Liver (tissue), 9 donors: Measurements from ENCODE around the gene GPD1L. TPM values are rescaled to one million over a fixed set of nuclear protein-coding genes. Genes with fewer than 3 reads are reported as not detected.

Source experiments
- DNase-seq: peaks from one replicate; pipeline ENCODE4 v3.0.0-alpha.2; 2017; ENCODE audit warnings: low spot score
- H3K27ac ChIP-seq, 2 donors: one replicate each; pipeline ENCODE4 v1.7.0; 2013; ENCODE audit warnings: inconsistent platforms in 2 of 2, low read length in 2 of 2, control low read depth in 1 of 2, low read depth in 1 of 2, mild to moderate bottlenecking in 1 of 2
- H3K27me3 ChIP-seq, 4 donors: one replicate each; pipeline versions ENCODE4 v1.6.1 to v1.7.0; 2013; ENCODE audit warnings: low read length in 3 of 4, inconsistent platforms in 1 of 4, mild to moderate bottlenecking in 1 of 4, moderate library complexity in 1 of 4; ENCODE audit not compliant: control insufficient read depth in 4 of 4, insufficient read depth in 4 of 4
- H3K36me3 ChIP-seq, 4 donors: one replicate each; pipeline versions ENCODE4 v1.6.1 to v1.7.0; 2013; ENCODE audit warnings: low read length in 3 of 4, mild to moderate bottlenecking in 3 of 4, low read depth in 1 of 4, moderate library complexity in 1 of 4; ENCODE audit not compliant: control insufficient read depth in 4 of 4, insufficient read depth in 3 of 4
- H3K4me1 ChIP-seq, 4 donors: one replicate each; pipeline versions ENCODE4 v1.6.1 to v1.7.0; 2013; ENCODE audit warnings: low read length in 3 of 4, mild to moderate bottlenecking in 3 of 4, moderate library complexity in 1 of 4; ENCODE audit not compliant: control insufficient read depth in 4 of 4, insufficient read depth in 4 of 4
- H3K4me3 ChIP-seq, 3 donors: one replicate each; pipeline versions ENCODE4 v1.6.1 to v1.7.0; 2013; ENCODE audit warnings: low read length in 3 of 3, control low read depth in 1 of 3, low read depth in 1 of 3, mild to moderate bottlenecking in 1 of 3
- H3K9ac ChIP-seq, 2 donors: one replicate each; pipeline ENCODE4 v1.7.0; 2013; ENCODE audit warnings: low read length in 2 of 2, mild to moderate bottlenecking in 2 of 2, moderate library complexity in 2 of 2, control low read depth in 1 of 2, low read depth in 1 of 2
- H3K9me3 ChIP-seq, 4 donors: one replicate each; pipeline versions ENCODE4 v1.6.1 to v1.7.0; 2013; ENCODE audit warnings: low read length in 3 of 4; ENCODE audit not compliant: control insufficient read depth in 4 of 4
- EGR1 ChIP-seq, 2 donors: IDR thresholded peaks; 2 replicates each; pipeline ENCODE4 v1.6.1; 2016 to 2018; ENCODE audit warnings: antibody characterized with exemption in 2 of 2, low read depth in 2 of 2
- FOXA2 ChIP-seq: IDR thresholded peaks from 2 replicates; pipeline ENCODE4 v1.6.1; 2016; ENCODE audit warnings: antibody characterized with exemption
- JUND ChIP-seq, 2 donors: IDR thresholded peaks; 2 replicates each; pipeline ENCODE4 v1.6.1; 2016; ENCODE audit warnings: antibody characterized with exemption in 2 of 2
- RAD21 ChIP-seq, 2 donors: IDR thresholded peaks; 2 replicates each; pipeline ENCODE4 v1.6.1; 2016; ENCODE audit warnings: antibody characterized with exemption in 2 of 2, mild to moderate bottlenecking in 2 of 2
- RXRA ChIP-seq, 2 donors: IDR thresholded peaks; 2 replicates each; pipeline ENCODE4 v1.6.1; 2017 to 2018; ENCODE audit warnings: antibody characterized with exemption in 2 of 2, mild to moderate bottlenecking in 1 of 2
- SP1 ChIP-seq: IDR thresholded peaks from 2 replicates; pipeline ENCODE4 v1.6.1; 2018; ENCODE audit warnings: antibody characterized with exemption, mild to moderate bottlenecking
- TAF1 ChIP-seq: conservative IDR thresholded peaks from 2 replicates; pipeline ENCODE4 v1.6.1; 2016; ENCODE audit warnings: antibody characterized with exemption, mild to moderate bottlenecking
- YY1 ChIP-seq: IDR thresholded peaks from 2 replicates; pipeline ENCODE4 v1.6.1; 2016; ENCODE audit warnings: antibody characterized with exemption, mild to moderate bottlenecking
- WGBS: extraction: QIAGEN DNeasy Blood & Tissue Kit; methylation state at CpG from one replicate; pipeline ENCODE4 v1.1.7; 2013; 5-methylcytosine and 5-hydroxymethylcytosine counted together
- polyA plus RNA-seq, 2 donors: library from polyadenylated mRNA; stranded (reverse) in 1 of 2; unstranded in 1 of 2; fragments of 200-250 nt in 1 of 2; fragments of >200 nt in 1 of 2; fragmentation: Nextera tagmentation in 1 of 2; extraction: Ambion mirVana in 1 of 2; gene quantifications; one replicate each; pipeline versions ENCODE4 v1.2.1 to v1.2.3, GENCODE V29; 2013 to 2015
- total RNA-seq, 2 donors: library from RNA; depleted of rRNA; stranded (reverse); fragments of >200 nt; gene quantifications; one replicate each; pipeline ENCODE4 v1.2.3, GENCODE V29; 2014
- TF ChIP-seq, protein P1 (sequence below): IDR thresholded peaks from 2 replicates; pipeline ENCODE4 v1.6.1; 2016; ENCODE audit warnings: antibody characterized with exemption, mild to moderate bottlenecking
- TF ChIP-seq, protein P2 (sequence below): IDR thresholded peaks from 2 replicates; pipeline ENCODE4 v1.6.1; 2016; ENCODE audit warnings: antibody characterized with exemption
- TF ChIP-seq, protein P3 (sequence below): IDR thresholded peaks from 2 replicates; pipeline ENCODE4 v1.6.1; 2016; ENCODE audit warnings: antibody characterized with exemption
- TF ChIP-seq, protein P4 (sequence below): IDR thresholded peaks from 2 replicates; pipeline ENCODE4 v1.6.1; 2016; ENCODE audit warnings: antibody characterized with exemption
- TF ChIP-seq, protein P5 (sequence below): fragments of 150-350 bp; IDR thresholded peaks from 2 replicates; pipeline ENCODE4 v1.5.1; 2017; ENCODE audit warnings: improper control_type of control experiment, low read depth, low read length; ENCODE audit not compliant: missing input control
- donor health status: healthy.
- donor health status: healthy.
- donor health status: healthy.
- donor health status: healthy.
- donor health status: healthy.

GPD1L gene
- total and polyA plus RNA-seq, 4 donors = 1.4 to 5.0 (median 3.1) TPM

DNA sequence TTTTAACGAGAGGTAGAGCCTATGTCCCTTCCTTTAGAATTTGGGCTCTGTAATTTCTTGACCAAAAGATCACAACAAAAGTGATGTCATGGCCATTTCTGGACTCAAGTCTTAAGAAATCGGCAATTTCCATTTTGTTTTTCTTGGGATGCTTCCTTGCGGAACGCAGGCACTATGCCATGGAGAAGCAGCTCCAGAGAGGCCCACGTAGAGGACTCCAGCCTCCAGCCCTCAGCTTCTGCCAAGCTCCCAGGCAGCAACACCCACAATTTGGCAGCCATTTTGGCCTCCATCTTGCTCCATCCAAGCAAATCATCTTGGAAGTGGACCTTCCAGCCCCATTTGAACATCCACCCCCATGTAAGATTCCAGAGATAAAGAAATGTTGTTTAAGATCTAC is 6.0 kb upstream of the GPD1L start (continued):
- TF ChIP-seq, protein P1, sequence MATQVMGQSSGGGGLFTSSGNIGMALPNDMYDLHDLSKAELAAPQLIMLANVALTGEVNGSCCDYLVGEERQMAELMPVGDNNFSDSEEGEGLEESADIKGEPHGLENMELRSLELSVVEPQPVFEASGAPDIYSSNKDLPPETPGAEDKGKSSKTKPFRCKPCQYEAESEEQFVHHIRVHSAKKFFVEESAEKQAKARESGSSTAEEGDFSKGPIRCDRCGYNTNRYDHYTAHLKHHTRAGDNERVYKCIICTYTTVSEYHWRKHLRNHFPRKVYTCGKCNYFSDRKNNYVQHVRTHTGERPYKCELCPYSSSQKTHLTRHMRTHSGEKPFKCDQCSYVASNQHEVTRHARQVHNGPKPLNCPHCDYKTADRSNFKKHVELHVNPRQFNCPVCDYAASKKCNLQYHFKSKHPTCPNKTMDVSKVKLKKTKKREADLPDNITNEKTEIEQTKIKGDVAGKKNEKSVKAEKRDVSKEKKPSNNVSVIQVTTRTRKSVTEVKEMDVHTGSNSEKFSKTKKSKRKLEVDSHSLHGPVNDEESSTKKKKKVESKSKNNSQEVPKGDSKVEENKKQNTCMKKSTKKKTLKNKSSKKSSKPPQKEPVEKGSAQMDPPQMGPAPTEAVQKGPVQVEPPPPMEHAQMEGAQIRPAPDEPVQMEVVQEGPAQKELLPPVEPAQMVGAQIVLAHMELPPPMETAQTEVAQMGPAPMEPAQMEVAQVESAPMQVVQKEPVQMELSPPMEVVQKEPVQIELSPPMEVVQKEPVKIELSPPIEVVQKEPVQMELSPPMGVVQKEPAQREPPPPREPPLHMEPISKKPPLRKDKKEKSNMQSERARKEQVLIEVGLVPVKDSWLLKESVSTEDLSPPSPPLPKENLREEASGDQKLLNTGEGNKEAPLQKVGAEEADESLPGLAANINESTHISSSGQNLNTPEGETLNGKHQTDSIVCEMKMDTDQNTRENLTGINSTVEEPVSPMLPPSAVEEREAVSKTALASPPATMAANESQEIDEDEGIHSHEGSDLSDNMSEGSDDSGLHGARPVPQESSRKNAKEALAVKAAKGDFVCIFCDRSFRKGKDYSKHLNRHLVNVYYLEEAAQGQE = no peak
- no peak for TF ChIP-seq EGR1 (IDR thresholded peaks at IDR 0.05; ENCODE audit: low read depth in 2 of 2)
- no peak for TF ChIP-seq RAD21 (IDR thresholded peaks at IDR 0.05)
- TF ChIP-seq JUND (IDR thresholded peaks at IDR 0.05) = no peak
- TF ChIP-seq, protein P2, sequence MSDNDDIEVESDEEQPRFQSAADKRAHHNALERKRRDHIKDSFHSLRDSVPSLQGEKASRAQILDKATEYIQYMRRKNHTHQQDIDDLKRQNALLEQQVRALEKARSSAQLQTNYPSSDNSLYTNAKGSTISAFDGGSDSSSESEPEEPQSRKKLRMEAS = no peak

DNA sequence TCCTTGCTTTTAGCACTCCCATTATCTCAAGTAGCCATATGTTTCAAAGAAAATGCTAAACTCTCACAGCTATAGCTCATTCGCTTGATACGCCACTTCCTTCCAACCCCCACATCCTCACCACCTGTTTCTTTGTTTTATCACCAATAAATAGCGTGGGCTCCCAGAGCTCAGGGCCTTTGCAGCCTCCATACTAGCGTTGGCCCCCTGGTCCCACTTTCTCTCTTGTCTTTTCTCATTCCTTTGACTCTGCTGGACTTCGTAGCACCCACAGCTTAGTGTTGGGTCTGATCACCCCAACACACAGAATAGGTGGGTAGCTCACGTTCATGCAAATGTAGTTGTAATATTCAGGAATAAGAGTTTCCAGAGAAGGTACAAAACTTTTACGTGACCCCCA is 4.1 kb upstream of the GPD1L start:
- 92% methylated on average over 7 of the region's 7 CpGs for WGBS

DNA sequence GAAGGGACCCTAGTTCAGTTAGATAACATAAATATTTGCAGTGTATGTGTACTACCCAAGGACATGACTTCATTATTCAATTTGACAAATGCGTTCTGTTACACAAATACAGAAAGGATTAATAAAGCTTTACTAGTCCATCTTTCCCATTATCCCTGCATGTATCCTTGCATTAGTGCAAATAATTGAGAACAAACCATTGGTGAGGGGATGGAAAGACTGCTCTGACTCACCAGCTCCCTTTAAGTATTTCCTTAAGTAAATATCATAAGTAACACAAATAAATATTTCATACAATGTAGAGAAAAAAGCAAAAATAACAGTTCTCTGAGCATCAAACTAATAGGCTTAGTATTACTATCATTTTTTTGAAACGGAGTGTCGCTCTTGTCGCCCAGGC is 1.9 kb upstream of the GPD1L start:
- Histone ChIP-seq H3K27ac (no peak overlapping the region), H3K36me3 (no peaks in the 10 kb centered on the region), H3K9ac (no peak overlapping the region), H3K27me3 (no peaks in the 10 kb centered on the region), H3K9me3 (peaks cover 0 to 4% (median 0%) of the 10 kb centered on the region in 4 donors), H3K4me3 (no peak overlapping the region), H3K4me1 (peaks cover 3 to 12% (median 7%) of the 10 kb centered on the region in 4 donors)
- WGBS = 97% methylated on average over 4 of the region's 4 CpGs
- DNase-seq = no peak
- TF ChIP-seq RXRA (IDR thresholded peaks at IDR 0.05) = no peak
- TF ChIP-seq, protein P3, sequence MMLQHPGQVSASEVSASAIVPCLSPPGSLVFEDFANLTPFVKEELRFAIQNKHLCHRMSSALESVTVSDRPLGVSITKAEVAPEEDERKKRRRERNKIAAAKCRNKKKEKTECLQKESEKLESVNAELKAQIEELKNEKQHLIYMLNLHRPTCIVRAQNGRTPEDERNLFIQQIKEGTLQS = no peak
- TF ChIP-seq, protein P4, sequence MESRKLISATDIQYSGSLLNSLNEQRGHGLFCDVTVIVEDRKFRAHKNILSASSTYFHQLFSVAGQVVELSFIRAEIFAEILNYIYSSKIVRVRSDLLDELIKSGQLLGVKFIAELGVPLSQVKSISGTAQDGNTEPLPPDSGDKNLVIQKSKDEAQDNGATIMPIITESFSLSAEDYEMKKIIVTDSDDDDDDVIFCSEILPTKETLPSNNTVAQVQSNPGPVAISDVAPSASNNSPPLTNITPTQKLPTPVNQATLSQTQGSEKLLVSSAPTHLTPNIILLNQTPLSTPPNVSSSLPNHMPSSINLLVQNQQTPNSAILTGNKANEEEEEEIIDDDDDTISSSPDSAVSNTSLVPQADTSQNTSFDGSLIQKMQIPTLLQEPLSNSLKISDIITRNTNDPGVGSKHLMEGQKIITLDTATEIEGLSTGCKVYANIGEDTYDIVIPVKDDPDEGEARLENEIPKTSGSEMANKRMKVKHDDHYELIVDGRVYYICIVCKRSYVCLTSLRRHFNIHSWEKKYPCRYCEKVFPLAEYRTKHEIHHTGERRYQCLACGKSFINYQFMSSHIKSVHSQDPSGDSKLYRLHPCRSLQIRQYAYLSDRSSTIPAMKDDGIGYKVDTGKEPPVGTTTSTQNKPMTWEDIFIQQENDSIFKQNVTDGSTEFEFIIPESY = no peak
- TF ChIP-seq JUND (IDR thresholded peaks at IDR 0.05) = no peak
- TF ChIP-seq, protein P5, sequence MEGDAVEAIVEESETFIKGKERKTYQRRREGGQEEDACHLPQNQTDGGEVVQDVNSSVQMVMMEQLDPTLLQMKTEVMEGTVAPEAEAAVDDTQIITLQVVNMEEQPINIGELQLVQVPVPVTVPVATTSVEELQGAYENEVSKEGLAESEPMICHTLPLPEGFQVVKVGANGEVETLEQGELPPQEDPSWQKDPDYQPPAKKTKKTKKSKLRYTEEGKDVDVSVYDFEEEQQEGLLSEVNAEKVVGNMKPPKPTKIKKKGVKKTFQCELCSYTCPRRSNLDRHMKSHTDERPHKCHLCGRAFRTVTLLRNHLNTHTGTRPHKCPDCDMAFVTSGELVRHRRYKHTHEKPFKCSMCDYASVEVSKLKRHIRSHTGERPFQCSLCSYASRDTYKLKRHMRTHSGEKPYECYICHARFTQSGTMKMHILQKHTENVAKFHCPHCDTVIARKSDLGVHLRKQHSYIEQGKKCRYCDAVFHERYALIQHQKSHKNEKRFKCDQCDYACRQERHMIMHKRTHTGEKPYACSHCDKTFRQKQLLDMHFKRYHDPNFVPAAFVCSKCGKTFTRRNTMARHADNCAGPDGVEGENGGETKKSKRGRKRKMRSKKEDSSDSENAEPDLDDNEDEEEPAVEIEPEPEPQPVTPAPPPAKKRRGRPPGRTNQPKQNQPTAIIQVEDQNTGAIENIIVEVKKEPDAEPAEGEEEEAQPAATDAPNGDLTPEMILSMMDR = no peak

More for the DNA sequence above, 4.1 kb upstream of the GPD1L start:
- Histone ChIP-seq H3K36me3 (no peaks in the 10 kb centered on the region), H3K9ac (no peak overlapping the region), H3K4me3 (no peak overlapping the region), H3K27ac (no peak overlapping the region), H3K9me3 (peaks cover 0 to 4% (median 0%) of the 10 kb centered on the region in 4 donors), H3K4me1 (peaks cover 3 to 10% (median 5%) of the 10 kb centered on the region in 4 donors), H3K27me3 (no peaks in the 10 kb centered on the region)
- TF ChIP-seq, protein P1 = no peak
- no peak for TF ChIP-seq FOXA2
- no peak for TF ChIP-seq YY1
- TF ChIP-seq SP1 = no peak
- no peak for TF ChIP-seq TAF1
- TF ChIP-seq, protein P2 = no peak
- DNase-seq = no peak
